G401 (cell line): ENCODE results near the gene YLPM1. TPM values are rescaled to one million over a fixed set of nuclear protein-coding genes. Genes with fewer than 3 reads are reported as not detected.
A peak's percentile ranks its signal among the peaks of the same experiment; 100 is the strongest.
"Not testable (repeated sequence)": the region's sequence is repeated elsewhere in the genome, so short reads cannot be mapped to it uniquely, and the experiment has no call there.

Experiments used
- DNase-seq: peaks from one replicate; pipeline ENCODE4 v3.0.0-alpha.2; 2015; ENCODE audit warnings: low spot score
- in situ Hi-C: cut with HindIII; loops from 2 replicates; pipeline ENCODE4 v1.10.0; 2016; ENCODE audit warnings: low sequenced_read_pairs, mixed read lengths
- total RNA-seq: library from RNA; depleted of rRNA; stranded (reverse); fragments of >200 nt; shearing (Covaris generic); gene quantifications from 2 replicates; pipeline ENCODE4 v1.2.3, GENCODE V29; 2014; rRNA removed

YLPM1 gene, protein sequence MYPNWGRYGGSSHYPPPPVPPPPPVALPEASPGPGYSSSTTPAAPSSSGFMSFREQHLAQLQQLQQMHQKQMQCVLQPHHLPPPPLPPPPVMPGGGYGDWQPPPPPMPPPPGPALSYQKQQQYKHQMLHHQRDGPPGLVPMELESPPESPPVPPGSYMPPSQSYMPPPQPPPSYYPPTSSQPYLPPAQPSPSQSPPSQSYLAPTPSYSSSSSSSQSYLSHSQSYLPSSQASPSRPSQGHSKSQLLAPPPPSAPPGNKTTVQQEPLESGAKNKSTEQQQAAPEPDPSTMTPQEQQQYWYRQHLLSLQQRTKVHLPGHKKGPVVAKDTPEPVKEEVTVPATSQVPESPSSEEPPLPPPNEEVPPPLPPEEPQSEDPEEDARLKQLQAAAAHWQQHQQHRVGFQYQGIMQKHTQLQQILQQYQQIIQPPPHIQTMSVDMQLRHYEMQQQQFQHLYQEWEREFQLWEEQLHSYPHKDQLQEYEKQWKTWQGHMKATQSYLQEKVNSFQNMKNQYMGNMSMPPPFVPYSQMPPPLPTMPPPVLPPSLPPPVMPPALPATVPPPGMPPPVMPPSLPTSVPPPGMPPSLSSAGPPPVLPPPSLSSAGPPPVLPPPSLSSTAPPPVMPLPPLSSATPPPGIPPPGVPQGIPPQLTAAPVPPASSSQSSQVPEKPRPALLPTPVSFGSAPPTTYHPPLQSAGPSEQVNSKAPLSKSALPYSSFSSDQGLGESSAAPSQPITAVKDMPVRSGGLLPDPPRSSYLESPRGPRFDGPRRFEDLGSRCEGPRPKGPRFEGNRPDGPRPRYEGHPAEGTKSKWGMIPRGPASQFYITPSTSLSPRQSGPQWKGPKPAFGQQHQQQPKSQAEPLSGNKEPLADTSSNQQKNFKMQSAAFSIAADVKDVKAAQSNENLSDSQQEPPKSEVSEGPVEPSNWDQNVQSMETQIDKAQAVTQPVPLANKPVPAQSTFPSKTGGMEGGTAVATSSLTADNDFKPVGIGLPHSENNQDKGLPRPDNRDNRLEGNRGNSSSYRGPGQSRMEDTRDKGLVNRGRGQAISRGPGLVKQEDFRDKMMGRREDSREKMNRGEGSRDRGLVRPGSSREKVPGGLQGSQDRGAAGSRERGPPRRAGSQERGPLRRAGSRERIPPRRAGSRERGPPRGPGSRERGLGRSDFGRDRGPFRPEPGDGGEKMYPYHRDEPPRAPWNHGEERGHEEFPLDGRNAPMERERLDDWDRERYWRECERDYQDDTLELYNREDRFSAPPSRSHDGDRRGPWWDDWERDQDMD (N-terminal part only)
- 10.4 and 12.2 TPM in 2 replicates for total RNA-seq

DNA sequence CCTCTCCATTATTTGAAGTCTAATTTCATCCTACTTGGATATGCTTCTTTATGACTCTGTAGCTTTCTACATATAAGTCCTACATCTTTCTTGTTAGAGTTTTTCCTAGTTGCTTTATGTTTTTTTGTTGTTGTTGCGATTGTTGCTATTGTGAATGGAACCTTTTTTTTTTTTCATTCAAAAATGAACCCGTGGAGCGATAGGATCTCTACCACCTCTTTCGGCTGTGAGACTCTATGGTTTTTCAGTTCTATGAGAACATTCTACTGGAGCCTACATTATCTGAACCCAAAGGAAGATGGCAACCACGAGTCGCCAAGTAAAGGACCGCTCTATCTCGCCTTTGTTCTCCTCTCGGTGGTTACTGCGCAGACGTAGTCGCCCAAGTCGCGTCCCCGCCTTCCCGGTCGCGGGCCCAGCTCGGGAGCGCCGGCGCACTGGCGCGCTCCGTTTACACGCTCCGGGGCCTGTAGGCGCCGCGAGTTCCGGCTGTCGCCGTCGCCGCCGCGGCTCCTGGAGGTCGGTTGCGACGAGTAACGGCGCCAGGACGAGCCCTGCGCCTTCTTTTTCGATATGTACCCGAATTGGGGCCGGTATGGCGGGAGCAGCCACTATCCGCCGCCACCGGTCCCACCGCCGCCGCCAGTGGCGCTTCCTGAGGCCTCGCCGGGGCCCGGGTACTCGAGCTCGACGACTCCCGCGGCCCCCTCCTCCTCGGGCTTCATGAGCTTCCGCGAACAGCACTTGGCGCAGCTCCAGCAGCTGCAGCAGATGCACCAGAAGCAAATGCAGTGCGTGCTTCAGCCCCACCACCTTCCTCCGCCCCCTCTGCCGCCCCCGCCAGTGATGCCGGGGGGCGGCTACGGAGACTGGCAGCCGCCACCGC is at the start of gene YLPM1:
YLPM1 (plus strand) TSS at position 400 of the 886 bp plus-strand sequence; CDS start at position 574, 174 bp downstream.
- DNase-seq, result peak; percentile 96
- in situ Hi-C loops, result no loop called here

DNA sequence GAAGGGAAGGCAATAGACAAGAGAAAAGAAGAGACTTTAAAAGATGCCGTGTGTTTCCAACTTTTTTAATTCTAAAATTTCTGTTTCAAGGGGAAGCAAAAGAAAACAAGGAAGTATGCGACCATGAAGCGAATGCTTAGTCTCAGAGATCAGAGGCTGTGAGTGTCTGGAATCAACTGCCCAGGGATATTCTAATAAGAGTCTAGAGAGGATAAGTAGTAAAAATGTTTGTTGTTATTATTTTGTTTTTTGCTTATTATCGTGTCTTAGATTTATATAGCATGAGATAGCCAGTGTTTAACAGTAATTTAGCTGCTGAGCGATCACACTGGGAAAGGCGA is 49.8 kb upstream of the YLPM1 start:
- in situ Hi-C loops, result no loop called here
- DNase-seq, result no peak

DNA sequence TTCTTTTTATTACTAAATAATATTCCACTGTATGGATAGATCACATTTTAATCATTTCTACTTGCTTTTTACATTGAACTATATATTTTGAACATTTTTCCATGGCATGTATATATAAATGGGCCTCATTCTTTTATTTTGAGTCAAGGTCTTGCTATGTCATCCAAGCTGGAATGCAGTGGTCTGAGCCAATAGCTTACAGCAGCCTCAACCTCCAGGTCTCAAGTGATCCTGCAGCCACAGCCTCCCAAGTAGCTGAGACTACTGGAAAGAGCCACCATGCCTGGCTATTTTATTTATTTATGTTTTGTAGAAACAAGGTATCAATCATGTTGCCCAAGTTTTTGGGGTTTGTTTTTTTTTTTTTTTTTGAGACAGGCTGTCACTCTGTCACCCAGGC is 42.6 kb upstream of the YLPM1 start:
- in situ Hi-C loops, result no loop called here
- DNase-seq, result no peak

DNA sequence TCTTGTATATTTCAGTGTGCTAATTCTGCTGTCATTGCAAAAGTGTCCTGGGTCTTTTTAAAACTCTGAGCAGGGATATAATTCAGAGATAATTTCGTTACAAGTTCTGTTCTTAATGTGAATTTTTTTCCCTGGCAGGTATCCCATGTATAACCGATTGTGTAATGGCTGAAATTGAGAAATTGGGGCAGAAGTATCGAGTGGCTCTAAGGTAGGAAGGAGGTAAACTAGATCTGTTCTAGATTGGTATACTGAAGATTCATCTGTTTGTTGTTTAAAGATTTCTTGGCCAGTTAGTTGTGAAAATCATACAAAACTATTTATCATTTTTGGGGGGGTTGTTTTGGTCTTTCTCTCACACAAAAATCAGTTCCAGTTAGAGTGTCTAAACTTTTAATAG is 40.0 kb upstream of the YLPM1 start:
- DNase-seq, result no peak
- in situ Hi-C loops, result no loop called here

DNA sequence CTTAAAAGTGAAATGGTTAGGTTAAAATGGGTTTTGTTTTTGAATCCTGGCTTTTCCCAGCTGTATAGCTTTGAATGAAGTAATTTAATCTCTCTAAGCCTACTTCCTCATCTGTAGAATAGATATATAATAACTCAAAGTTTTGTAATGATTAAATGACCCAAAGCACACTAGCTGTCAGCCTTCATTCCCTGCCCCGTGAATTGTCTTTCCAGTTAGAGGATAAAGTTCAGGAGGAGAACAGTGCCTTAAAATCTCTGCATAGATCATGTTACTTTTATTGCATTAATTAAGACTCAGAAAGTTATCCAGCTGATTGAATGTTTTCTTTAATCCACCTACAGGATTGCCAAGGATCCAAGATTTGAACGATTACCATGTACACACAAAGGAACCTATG is 30.7 kb upstream of the YLPM1 start:
- DNase-seq, result no peak
- in situ Hi-C loops, result no loop called here

DNA sequence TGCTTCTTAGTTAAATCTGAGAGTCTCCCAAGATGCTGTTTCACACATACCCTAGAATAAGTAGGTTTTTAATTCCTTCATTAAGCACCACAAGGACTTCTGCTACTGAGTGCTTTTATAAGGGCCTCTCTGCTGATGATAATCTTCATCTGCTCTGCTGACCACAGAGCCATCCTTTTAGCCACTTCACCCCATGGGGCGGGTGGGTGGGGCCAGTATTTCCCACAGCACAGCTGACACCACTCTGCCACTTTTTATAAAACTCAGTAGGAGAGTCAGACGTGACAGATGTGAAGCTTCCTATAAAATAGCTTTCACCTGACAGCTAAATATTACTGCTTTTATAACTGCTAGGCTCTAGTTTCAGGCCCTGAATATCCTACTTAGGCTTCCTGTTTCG is 29.9 kb upstream of the YLPM1 start:
- DNase-seq, result no peak
- in situ Hi-C loops, result no loop called here

DNA sequence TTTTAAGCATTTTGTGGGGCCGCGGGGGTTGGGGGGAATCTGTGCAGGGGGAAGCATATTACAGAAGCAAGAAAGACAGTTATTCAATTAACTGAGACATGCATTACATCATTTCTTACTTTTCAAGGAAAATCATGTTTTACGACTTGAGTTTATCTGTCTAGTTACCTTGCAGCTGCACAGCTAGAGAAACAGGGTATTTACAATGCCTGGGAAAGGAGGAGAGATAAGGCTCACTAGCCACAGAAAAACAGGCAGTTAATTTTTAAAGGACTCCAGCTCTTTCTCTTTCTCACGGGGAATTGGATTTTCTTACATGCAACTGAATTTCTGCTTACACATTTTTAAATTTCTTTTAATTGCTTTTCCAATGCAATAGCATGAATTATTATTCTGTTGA is 28.0 kb upstream of the YLPM1 start:
- no peak for DNase-seq
- in situ Hi-C loops, result no loop called here

DNA sequence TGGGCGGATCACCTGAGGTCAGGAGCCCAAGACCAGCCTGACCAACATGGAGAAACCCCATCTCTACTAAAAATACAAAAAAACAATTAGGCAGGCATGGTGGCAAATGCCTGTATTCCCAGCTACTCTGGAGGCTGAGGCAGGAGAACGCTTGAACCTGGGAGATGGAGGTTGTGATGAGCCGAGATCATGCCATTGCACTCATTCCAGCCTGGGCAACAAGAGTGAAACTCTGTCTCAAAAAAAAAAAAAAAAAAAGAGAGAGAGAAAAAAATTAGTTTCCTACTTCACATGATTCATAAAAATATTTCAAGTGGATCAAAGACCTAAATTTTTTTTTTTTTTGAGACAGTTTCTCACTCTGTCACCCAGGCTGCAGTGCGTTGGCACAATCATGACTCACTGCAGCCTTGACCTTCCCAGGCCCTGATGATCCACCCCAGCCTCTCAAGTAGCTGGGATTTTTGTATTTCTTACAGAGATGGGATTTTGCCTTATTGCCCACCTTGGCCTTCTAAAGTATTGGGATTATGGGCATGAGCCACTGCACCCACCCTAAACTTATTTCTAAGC is 25.3 kb upstream of the YLPM1 start:
- in situ Hi-C loops, result no loop called here
- DNase-seq, result no peak

DNA sequence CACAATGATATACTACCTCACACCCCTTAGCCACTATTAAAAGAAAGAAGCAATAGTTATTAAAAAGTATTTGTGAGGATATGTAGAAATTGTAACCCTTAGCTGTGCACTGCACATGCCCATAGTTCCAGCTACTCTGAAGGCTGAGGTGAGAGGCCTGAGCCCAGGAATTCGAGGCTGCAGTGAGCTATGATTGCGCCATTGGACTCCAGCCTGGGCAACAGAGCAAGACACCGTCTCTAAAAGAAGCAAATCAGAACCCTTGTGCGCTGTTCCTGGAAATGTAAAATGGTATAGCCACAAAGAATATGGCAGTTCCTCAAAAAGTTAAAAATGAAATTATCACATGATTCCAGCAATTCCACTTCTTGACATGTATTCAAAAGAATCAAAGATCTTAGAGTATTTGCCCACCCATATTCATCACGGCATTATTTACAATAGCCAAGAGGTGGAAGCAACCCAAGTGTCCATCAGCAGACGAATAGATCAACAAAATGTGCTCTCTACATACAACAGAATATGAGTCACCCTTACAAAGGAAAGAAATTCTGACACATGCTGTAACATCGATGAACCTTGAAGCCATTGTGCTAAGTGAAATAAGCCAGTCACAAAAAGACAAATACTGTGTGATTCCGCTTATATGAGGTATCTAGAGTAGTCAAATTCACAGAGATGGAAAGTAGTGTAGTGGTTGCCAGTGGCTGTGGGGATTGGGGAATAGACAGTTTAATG is 23.7 kb upstream of the YLPM1 start:
- in situ Hi-C loops, result no loop called here
- DNase-seq, result no peak

DNA sequence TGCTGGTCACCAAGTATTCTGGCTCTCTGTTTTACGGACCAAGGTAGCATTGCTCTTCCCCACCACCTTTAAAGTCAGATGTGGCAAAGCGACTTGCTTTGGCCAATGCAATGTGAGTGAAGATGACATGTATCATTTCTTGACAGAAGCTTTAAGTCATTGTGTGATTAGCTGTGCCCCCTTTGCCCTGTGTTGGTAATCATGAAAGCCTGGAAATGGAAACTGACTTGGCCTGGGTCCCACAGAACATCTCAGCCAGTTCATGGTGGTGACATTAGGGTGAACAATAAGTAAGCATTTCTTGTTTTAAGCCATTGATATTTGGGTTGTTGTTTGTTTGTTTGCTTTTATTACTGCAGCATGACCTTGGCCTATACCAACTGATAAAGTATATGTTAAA is 15.9 kb upstream of the YLPM1 start:
- DNase-seq, result no peak
- in situ Hi-C loops, result no loop called here

DNA sequence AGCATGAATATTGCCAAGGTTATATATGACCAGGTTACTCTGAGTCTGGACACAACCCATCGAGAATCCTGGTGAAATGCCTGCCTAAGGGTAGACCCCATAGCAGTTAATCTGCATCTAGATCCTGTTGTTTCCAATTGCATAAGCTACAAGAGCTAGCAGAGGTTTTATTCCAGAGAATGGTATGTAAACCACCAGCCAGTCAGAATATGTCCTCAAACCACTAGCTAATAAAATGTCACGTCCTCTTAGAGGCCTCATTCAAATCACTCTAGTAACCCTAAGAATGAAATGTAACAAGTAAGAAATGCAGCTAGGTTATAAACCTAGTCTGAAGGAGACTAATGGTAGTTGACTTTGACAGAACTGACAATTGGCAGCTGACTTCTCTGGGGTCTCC is 9.0 kb upstream of the YLPM1 start:
- no peak for DNase-seq
- in situ Hi-C loops, result no loop called here

DNA sequence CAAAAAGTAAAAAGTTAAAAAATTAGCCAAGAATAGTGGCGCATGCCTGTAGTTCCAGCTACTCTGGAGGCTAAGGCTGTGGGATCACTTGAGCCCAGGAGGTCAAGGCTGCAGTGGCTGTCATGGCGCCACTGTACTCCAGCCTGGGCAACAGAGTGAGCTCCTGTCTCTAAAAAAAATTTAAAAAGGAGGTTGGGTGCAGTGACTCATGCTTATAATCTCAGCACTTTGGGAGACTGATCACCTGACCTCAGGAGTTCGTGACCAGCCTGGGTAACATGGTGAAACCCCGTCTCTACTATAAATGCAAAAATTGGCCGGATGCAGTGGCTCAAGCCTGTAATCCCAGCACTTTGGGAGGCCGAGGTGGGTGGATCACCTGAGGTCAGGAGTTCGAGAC is 8.2 kb upstream of the YLPM1 start:
- in situ Hi-C loops, result no loop called here
- no peak for DNase-seq

DNA sequence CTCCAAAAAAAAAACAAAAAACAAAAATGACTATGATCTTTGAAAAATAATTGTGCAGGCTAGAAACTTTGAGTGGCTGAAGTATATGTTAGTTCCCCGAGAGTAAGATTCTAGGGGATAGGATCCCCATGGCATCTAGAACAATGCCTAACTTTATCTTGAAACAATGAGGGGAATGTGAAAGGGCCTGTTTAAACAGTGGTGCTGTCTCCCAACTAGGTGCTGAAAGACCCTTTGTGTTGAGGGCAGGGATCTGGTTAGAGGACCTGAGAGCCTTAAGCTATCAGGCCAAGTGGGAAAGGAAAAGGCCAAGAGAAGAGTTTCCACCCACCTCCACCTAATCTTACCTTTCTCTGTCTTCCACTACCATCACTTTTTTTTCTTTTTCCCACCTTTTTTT is 6.8 kb upstream of the YLPM1 start:
- in situ Hi-C loops, result no loop called here

DNA sequence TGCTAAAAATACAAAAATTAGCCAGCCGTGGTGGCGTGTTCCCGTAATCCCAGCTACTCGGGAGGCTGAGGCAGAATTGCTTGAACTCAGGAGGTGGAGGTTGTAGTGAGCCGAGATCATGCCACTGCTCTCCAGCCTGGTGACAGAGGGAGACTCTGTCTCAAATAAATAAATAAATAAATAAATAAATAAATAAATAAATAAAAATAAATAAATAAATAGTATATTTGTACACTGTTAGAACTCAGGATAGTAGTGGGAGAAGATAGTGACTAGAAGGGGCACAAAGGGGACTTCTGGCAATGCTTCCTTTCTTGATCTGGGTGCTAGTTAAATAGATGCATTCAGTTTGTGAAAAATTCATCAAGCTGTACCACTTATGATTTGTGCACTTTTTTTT is 4.6 kb upstream of the YLPM1 start:
- DNase-seq, in situ Hi-C loops: not testable (repeated sequence)

More for the DNA sequence above, 6.8 kb upstream of the YLPM1 start:
- no peak for DNase-seq

DNA sequence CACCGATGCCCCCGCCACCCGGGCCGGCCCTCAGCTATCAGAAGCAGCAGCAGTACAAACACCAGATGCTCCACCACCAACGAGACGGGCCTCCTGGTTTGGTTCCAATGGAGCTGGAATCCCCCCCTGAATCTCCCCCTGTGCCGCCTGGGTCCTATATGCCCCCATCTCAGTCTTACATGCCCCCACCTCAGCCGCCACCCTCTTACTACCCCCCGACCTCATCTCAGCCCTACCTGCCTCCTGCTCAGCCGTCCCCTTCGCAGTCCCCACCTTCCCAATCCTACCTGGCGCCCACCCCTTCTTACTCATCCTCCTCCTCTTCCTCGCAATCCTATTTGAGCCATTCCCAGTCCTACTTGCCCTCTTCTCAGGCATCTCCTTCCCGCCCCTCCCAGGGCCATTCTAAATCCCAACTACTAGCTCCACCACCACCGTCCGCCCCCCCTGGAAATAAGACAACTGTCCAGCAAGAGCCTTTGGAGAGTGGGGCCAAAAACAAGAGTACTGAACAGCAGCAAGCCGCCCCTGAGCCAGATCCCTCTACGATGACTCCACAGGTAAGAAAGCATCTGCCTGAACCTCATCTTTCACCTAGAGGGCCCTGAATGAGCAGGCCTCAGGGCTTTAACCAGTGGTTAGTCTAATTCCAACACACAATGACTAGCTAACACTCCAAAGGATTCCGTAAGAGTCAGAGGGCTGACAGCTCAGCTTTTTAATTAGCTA is 851 bp downstream of the YLPM1 start:
- DNase-seq, result peak; percentile 21
- in situ Hi-C loops, result no loop called here

DNA sequence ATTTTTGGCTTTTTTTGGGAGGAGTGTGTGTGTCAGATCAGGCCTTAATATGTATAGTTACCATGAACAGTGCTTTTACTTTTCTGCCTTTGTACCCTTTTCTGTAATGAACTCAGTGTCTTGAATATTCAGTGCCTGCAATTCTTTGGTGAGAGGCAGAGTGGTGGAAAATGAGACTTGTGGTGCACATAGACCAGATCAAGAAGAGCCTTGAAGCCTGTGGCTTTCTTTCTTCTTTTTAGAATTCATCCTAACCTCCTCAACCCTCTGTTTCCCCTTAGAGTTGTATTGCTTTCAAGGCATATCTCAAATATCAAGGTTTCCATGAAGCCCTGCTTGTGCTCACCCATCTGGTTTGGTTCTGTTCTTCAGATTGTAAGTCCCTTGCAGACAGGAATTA is 2.6 kb downstream of the YLPM1 start:
- no peak for DNase-seq
- in situ Hi-C loops, result no loop called here

DNA sequence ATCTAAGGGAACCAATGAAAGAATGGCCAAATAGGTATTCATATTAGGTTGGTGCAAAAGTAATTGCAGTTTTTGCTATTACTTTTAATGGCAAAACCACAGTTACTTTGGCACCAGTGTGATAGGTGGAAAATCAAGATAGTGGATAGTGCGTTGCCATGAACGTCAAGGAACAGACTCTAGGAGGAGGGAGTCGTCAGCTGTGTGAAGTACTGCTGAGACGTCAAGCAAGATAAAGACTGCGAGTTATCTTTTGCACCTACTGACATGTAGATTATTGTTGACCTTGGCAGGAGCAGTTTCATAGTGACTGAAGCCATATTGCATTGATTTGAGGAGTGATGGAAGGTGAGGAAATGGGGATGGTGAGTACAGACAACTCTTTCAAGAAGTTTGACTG is 8.3 kb downstream of the YLPM1 start:
- no peak for DNase-seq

More for the DNA sequence above, 8.3 kb downstream of the YLPM1 start:
- in situ Hi-C loops, result no loop called here
